NCI-H2029 (cell line): Measurements from ENCODE around the gene DDX17.

Experiments
- DNase-seq: peaks from one replicate; lab custom pipeline; 2025; lab: John Stamatoyannopoulos, UW

DDX17 gene

DNA sequence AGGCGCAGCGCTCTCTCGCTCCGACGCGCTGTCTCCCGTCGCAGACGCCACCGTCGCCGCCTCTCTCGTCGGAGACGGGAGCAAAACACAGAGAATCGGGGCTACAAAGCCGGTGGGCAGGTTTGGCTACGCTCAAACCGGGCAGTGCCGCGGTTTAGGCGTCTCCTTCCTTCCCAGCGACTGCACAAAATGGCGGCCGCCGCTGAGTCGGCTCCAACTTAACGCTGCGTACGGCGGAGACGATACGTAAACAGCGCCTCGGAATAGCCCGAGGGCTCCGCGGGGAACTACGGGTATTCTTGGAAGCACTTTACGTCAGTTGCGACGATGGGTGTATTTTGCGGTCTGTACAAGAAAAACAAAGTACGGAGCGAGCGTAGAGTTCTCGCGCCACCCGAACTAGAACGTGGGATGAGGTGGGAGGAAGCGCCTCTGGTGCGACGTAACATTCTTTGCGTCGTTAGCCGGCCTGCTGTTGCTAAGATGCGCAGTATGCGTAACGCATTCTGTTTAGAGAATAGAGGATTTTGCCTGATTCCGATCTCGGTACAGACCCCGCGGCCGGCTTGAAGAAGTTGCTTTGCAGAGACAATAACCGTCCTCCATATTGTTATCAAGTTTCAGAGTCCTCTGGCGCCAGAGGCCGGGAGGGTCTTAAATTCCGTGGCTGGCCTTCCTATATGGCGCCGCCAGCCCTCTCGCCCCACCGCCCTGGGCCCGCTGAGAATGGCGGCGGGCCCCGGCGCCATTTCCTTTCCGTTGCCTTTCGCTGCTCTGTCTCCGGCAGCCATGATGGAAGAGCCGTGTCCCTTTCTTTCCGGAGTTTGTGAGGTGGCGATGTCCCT is at the start of gene DDX17:
Gene DDX17 (minus strand): TSS at position 194 of the 845 bp plus-strand sequence.
- peak; percentile 93 for DNase-seq

DNA sequence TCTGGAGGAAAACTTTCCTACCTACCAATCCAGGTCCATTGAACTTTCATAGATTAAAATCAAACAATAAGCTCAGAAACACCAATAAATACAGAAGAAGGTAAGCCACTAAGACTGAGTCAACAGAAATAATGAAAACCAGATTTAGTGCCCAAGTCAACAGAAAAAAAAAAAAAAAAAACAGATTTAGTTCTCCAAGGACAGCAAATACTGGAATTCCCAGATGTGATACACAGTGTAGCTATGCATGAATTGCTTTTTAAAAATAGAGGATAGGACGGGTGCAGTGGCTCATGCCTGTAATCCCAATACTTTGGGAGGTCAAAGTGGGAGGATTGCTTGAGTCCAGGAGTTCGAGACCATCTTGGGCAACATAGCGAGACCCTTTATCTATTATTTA is 48.2 kb upstream of the DDX17 start:
- DNase-seq = no peak

DNA sequence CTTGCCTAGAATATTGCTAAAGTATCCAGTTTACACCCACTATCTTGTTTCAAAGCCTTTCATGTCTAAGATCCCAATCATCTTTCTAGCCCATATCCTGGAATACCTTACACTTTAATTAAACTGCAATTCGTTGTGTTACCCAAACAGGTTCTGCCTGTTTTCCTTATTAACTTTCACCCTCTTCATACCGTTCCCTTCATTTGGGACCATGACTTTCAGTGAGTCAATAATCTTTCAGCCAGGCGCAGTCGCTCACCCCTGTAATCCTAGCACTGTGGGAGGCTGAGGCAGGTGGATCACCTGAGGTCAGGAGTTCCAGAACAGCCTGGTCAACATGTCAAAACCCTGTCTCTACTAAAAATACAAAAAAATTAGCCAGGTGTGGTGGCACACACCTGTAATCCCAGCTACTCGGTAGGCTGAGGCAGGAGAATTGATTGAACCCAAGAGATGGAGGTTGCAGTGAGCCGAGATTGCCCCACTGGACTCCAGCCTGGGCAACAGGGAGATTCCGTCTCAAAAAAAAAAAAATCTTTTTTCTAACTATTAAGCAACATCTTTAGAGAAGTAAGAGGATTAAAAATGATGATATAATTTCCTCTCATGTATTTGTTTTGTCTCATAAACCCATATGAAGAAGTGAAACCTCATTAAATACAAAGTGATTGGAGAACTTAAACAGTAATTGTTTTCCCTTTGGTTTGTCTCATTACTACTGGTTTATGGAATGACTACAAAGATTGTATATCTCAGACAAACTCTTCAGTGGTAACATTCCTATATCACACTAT is 43.2 kb upstream of the DDX17 start:
- DNase-seq = no peak

DNA sequence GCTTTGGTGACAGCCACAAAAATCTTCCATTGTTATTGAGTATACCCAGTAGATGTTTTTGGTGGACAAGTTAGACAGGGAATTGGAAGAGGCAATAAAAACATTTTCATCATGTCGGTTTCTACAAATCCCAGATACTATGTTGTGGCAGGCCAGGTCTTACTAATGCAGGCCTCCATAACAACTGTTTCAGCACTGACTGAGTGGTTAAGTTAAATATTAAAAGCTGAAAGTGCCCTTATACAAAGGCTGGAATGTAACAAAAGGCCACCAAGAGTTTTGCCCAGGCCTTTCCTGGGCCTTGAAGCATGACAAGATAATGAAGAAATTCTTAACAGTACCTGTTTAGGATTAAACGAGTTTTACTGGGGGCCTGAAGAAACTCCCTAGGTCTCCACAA is 34.6 kb upstream of the DDX17 start:
- DNase-seq = no peak

DNA sequence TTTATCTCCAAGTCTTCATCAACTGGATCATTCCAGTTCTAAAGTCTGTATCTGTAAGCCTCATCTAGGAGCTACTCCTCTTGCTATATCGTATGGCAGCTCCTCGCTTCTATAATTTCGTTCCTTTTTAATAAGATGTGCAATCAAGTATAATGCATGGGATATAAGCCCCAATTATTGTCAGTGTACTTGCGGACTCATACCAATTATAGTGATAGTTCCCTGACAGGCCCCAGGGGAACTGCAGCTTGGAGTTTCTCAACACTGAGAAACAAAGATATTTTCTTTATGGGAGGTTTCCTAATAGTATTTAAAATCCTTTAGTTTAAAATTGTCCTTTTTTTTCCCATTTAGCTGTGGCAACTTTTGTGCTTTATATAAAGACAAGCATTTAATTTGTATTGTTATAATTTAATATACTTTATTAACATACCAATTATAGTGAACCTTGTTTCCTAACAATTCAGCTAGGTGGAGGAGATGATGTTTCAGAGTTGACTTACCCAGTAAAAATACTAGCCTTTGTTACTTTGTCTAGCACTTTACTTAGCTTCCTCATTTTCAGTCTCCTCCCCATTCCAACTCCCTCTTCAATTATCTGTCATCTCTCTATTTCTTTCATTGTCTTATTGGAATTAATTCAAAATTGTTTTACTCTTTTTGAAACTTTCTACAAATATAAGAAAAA is 25.3 kb upstream of the DDX17 start:
- no peak for DNase-seq

DNA sequence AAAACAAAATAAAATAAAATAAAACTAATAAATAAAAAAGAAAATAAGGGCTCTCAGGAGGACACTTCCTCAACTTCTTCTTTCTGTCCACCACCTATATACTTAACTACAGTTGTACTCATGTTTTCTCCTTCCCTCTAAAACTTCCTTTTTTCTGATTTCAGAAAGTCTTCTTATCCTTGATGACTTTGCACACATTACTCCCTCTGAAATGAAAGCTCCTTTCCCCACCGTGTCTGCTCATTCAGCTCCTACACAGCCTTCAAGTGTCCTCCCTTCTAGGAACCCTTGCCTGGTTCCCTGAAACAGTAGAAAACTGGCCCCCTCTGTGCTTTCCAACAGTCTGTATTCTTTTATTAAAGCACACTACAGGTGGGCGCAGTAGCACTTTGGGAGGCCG is 18.3 kb upstream of the DDX17 start:
- DNase-seq = no peak

DNA sequence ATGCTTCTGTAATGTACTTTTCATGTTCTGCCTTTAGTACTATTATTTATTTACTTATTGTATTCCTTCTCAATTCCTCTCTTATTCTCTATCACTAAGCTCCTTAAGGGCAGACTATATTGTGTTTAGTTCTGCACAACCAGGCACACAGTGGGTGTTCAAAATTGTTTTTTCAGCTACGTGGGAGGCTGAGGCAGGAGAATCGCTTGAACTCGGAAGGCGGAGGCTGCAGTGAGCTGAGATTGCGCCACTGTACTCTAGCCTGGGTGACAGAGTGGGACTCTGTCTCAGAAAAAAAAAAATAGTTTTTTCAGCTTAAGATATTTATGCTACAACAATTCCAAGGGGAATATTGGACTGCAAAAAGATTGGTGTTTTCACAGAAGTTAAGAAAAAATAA is 17.4 kb upstream of the DDX17 start:
- DNase-seq = no peak

DNA sequence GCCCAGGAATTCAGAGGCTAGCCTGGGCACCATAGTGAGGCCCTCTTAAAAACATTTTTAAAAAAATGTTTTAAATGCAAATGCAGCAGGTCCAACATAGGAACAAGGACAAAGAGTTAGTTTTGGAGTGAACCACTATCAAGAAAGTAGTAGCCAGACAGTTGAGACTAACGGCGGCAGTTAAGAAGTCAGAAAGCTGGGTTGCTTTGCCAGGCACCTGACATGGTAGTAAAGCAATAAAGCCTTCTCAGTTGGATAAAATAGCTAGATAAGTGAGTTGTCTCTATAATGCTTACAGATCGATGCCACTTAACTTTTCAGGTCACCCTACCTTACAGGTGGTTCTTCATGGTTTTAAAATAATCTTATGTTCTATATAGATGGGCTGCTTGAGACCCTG is 16.9 kb upstream of the DDX17 start:
- DNase-seq = no peak

DNA sequence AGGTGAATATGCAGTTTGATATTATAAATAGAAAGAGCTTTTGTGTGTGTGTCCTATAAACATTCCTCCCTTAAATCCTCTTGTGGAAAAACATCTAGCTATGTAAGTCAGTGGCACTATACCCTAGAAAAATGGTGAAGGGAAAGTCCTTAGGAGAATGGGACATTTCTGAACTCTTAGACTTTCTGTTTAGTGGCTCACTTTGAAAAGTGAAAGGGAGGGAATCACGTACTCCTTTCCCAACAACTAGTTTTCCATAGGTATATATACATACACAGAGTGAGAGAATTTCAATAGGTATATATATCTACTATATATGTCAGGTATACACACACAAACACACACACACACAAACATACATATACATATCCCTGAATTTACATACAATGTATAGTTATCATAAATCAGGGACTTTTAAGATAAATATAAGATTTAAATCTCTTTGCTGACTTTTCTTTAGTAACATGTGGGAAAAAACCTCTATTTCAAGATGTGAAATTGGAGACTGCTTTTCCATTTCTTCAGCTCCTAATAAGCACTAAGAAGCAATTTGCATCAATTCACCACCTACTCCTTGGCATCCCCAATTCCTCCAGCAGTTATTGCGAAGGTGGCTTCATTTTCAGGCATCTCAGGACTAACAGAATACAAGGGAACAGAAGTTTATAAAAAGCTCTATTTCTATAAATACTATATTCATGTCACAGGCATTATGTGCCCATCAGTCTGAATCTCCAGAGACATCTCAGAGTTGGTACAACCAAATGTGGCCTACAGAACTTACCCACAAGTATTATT is 13.5 kb upstream of the DDX17 start:
- no peak for DNase-seq

DNA sequence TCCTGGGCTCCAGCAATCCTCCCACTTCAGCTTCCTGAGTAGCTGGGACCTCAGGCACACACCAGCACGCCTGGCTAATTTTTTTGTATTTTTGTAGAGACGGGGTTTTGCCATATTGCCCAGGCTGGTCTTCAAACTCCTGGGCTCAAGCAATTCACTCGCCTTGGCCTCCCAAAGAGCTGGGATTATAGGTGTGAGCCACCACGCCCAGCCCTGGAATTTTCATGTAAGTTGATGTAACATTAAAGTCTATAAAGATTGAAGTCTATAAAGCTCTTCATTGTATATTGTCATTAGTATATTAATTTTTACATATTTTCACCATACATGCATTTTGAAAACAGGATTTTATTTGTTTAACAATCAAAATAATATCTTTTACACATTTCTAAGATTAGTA is 12.5 kb upstream of the DDX17 start:
- no peak for DNase-seq

DNA sequence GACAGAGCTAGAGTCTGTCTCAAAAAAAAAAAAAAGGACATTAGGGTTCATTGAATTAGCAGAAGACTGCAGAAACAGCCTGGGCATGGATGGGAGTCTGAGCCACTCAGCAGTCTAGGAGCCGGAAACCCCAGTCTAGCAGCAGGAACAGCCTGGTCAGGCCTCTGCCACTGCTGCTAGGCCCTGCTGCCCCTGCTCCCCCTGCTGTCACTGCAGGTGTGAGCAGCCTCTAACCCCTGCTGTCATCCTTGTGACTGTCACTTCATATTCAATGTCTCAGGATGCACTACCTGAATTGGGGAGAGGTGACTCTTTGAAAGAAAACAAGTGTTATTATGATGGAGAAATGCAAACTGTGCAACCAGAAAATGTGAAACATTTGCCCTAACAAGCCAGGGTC is 7.0 kb upstream of the DDX17 start:
- no peak for DNase-seq

DNA sequence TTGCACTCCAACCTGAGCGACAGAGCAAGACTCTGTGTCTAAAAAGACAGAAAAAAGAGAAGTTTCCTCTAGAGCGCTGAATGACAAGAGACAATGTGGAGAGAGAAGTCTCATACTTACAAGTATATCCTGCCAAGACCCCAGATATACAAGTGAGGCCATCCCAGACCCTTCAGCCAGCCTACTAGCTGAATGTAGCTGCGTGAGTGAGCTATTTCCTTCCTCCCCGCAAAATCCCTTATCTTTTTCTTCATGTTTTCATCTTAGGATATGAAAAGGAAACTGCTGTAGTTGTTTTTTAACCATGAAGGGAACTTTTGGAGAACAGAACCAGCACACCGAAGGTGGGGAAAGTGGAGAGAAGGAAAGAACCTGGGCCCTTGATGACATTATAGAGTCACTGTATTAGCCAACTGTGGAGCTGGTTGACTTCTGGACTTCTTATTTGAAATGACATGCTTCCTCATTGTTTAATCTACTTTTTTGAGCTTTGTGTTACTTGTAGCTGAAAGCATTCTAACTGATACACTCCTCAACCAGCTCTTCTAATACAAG is 4.4 kb upstream of the DDX17 start:
- no peak for DNase-seq

DNA sequence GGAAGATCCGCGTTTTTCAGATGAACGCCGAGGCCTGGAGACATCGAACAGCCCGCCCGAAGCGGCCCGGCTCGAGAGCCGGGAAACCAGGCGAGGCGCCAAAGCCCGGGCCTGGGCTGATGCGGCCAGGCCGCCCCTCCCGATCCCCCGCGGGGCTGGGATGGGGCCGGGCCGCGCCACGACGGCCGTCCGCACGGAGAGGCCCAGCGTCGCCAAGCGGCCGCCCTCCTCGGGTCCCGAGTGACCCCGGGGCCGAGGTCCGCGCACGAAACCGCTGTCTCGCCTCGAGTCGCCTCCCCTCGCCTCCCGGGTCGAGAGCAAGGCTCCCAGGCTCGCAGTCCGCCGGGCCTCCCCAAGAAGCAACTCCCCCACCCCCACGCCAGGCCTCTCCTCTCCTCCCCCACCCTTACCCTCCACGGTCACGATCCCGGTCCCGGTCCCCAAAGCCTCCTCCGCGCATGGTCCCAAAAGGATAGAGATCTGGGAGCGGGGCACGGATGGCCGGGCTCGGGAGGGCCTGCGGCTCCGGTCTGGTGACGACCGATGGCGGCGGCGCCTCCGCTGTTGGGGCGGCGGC is 482 bp downstream of the DDX17 start:
- peak; percentile 49 for DNase-seq

DNA sequence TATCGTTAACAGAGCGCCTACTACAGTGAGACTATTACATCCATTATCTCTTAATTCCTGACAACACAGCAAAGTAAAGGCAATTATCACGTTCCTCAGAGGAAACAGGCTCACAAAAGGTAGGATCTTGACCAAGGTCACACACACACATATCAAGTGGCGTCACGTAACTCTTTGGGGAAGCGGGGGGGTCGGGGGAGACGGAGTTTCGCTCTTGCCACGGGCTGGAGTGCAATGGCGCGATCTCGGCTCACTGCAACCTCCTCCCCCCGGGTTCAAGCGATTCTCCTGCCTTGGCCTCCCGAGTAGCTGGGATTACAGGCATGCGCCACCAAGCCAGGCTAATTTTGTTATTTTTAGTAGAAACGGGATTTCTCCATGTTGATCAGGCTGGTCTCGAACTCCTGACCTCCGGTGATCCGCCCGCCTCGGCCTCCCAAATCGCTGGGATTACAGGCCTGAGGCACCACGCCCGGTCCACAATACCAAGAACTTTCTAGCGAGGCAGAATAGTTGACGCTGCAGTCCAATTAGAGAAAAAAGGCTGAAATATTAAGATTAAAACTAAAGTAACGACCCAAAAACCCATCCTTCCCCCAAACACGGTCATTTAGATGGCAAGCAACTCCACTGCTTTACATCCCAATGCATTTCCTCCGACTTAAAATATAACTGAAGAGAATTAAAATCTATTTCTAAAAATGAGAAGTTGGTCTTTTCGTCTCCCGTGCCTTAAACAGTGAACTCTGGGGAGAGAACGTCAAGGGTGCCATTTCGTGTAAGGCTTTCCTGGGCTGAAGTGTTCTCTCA is 1.2 kb downstream of the DDX17 start:
- peak; percentile 41 for DNase-seq

DNA sequence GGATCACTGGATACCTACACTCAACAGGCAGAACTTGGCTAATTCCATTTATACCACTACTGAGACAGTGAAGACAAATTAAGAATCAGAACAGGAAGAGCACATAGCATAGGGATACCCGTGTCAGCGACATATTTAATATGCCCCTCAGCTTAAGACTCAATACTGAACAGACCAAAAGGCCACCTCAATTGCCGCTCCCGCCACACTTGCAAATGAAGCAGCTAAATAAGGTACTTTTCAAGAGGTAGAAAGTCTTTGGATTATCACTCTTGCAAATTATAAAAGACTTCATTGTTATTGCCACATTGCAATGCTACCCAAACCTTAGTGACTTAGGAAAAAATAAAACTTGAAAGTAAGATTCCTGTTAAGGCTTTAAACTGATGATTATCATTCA is 3.1 kb downstream of the DDX17 start:
- no peak for DNase-seq

DNA sequence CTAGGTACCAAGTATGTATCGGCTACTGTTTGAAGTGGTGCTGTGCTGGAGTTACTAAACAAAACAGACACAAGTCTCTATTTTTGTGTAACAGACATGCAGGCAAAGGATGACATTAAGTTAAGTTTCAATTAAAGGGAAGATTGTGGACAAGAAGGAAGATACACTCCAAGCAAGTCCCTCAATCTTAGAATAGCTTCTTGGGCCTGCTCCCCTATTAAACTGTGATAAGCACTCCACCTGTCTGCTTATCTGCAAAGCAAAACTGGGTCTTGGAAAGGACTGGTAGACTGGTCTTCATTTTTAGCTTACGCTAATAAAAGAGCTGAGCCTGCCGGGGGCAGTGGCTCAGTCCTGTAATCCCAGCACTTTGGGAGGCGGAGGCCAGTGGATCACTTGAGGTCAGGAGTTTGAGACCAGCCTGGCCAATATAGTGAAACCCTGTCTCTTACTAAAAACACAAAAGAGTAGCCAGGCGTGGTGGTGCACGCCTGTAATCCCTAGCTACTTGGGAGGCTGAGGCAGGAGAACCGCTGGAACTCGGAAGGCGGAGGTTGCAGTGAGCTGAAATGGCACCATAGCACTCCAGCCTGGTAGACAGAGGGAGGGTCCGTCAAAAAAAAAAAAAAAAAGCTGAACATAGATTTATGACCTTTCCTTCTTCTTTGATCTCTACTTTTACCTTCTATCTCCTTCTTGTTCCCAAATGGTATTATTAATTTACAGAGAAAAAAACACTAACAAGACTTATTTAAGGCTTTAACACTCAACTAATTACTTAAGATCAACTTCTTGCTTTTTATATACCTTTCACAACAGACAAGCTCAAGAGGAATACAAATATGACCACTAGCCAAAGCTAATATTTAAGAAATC is 4.1 kb downstream of the DDX17 start:
- DNase-seq = no peak

DNA sequence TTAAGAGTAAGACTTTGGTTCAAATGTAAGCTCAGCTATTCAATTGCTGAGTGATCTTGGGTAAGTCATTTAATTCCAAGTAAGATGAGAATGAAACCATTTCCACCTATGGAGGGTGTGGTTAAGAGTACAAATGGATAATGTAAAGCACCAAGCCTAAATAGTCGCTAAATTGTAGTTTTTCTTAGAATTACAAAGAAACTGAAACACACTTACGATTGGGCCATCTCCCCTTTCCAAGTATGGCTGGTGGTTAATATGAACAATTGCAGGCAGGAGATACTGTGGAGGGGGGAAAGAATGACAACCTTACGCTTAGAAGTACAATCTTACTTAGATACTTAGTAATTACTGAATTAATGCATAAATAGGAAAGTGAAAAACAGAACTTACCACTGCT is 8.2 kb downstream of the DDX17 start:
- no peak for DNase-seq

DNA sequence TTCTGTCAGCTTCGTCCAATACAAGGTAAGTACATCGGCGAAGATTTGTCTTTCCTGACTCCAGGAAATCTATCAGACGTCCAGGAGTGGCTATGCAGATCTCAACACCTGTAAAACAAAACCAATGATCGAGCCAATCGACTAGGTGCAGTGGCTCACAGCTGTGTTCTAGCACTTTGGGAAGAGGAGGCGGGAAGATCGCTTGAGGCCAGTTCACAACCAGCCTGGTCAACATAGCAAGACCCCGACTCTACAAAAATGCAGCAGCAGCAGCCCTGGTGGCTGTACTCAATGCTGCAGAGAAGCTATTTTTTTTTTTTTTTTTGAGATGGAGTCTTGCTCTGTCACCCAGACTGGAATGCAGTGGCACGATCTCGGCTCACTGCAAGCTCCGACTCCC is 11.2 kb downstream of the DDX17 start:
- DNase-seq = no peak

DNA sequence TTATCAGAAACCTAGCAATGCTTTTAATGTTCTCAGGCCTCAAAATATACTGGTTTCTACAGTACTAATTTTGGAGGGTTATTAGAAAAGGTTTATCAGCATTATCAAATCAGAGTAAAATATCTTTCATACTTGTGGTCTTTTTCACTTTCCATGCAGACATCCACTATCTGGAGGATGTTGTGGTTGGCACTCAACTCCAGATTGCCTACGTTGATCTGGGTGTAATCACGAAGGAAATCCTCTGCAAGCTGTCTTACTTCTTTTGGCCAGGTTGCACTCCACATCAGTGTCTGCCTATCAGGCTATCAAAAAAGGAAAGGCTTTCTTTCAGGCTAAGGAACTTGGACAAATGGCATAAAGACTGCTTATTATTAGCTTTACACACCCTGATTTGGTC is 11.6 kb downstream of the DDX17 start:
- DNase-seq = no peak
